MM.1S (cell line): Measurements from ENCODE around the gene DUOX1.

Experiments
- CTCF ChIP-seq: fragments of 300-600 bp; sonication (generic); IDR thresholded peaks from 2 replicates; pipeline ENCODE4 v1.5.1; 2016; ENCODE audit warnings: antibody characterized with exemption, low read length, mixed read lengths
- EZH2 ChIP-seq: fragments of 300-600 bp; sonication (generic); optimal IDR thresholded peaks from 2 replicates; pipeline ENCODE3; 2017; ENCODE audit warnings: low read depth, mild to moderate bottlenecking, antibody characterized with exemption, low read length, mixed read lengths
- EZH2phosphoT487 ChIP-seq: fragments of 300-600 bp; sonication (generic); IDR thresholded peaks from 2 replicates; pipeline ENCODE4 v1.6.1; 2018; ENCODE audit warnings: antibody characterized with exemption, low read length

GRCh38 chr15:45201869-45202268 lies 72.1 kb downstream of the DUOX1 start:
- no peak for TF ChIP-seq CTCF
- TF ChIP-seq EZH2 = no peak
- TF ChIP-seq EZH2phosphoT487 = no peak
